Breast epithelium (tissue), 3 donors: ENCODE results near the gene RANBP17.

Experiments used
- CTCF ChIP-seq, 3 donors: fragments of 450-650 bp; IDR thresholded peaks; one replicate each; pipeline ENCODE4 v1.5.1; 2016 to 2017; ENCODE audit warnings: antibody characterized with exemption in 3 of 3, mild to moderate bottlenecking in 3 of 3, moderate library complexity in 3 of 3
- POLR2A ChIP-seq: fragments of 450-650 bp; IDR thresholded peaks from one replicate; pipeline ENCODE4 v1.6.1; 2016; ENCODE audit warnings: antibody characterized with exemption, mild to moderate bottlenecking, moderate library complexity

DNA sequence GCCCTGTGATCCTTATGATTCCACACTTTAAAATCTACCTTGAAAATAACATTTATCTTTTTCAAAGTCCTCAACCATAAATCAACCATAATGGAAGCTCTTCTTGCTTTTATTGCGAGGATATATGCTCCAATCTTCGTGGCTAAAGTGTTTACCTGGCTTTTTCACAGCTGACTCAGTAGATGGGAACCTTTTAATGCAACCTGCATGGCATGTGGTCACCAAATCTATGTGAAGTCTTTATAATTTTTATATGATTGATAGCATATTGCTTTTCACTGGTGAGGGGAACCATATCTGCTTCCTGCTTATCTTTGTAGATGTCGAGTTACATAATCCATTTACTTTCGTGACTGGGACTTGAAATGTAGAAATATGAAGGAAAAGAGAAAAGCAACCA, 400.1 kb downstream of the RANBP17 start:
- TF ChIP-seq CTCF (IDR thresholded peaks at IDR 0.05) (no peak), POLR2A (no peak)
